Measurements from ENCODE around the gene DLGAP4.

DNA sequence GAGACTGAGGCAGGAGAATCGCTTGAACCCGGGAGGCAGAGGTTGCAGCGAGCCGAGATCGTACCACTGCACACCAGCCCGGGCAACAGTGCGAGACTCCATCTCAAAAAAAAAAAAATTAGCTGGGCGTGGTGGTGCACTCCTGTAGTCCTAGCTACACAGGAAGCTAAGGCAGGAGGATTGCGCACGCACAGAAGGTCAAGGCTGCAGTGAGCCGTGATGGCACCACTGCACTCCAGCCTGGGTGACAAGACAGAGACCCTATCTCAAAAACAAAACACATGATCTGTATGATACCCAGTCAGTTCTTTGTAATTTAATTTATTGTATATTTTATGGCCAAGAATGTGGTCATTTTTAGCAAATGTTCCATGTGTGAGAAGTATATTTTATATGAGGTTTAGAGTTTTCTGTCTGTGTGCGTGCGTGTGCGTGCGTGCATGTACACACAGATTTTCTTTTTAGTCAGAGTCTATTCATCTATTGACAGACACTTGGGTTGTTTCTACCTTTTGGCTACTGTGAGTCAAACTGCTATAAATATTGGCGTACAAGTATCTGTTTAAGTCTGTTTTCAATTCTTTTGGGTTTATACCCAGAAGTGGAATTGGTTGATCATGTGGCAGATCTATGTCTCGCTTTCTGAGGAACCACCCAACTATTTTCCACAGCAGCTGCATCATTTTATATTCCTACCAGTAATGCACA lies 213.0 kb downstream of the DLGAP4 start:
- TF ChIP-seq CTCF (IDR thresholded peaks at IDR 0.05 in 4 of 5, conservative IDR thresholded peaks at IDR 0.05 in 1 of 5) (no peak), POLR2A (IDR thresholded peaks at IDR 0.05) (no peak)

Data from gastrocnemius medialis (tissue), 4 donors.